ENCODE results near the gene FOXP3. TPM values are rescaled to one million over a fixed set of nuclear protein-coding genes. Genes with fewer than 3 reads are reported as not detected.

Gene FOXP3
- total and polyA plus RNA-seq, 2 experiments from 2014 or later: 0.03 TPM; not detected in 1

DNA sequence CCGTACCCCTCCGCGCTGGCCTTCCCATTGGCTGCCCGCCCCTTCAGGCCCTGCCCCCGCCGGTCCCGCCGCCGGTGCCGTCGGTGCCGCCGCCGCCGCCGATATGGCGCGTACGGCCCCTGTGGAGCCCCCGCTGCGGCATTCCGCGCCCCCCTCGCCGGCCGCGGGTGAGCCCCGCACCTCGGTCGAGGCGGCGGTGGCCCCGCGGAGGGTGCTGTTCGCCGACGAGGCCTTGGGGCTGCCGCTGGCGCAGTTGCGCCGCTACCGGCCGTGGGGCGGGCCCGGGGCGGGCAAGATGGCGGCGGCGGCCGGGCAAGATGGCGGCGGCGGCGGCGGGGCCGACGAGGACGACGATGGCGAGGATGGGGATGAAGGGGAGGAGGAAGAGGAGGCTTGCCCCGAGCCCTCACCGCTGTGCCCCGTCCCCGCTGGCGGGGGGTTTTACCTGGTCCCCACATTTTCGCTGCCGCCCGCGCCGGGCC is 5.3 kb upstream of the FOXP3 start, which contains the start of gene PPP1R3F:
Gene PPP1R3F, plus strand, starts transcription at position 27 of the 482 bp plus-strand sequence. Its CDS starts 77 bp downstream, at position 104.
- WGBS (ENCODE audit: low lambda C conversion rate, missing lambda C conversion rate): 74% methylated on average over 14 of the region's 70 CpGs
- peaks cover 33% of the 10 kb centered on the region for H3K79me2 ChIP-seq
- H3K9me2 ChIP-seq (replicated peaks; ENCODE audit: insufficient read depth): no peaks in the 10 kb centered on the region

DNA sequence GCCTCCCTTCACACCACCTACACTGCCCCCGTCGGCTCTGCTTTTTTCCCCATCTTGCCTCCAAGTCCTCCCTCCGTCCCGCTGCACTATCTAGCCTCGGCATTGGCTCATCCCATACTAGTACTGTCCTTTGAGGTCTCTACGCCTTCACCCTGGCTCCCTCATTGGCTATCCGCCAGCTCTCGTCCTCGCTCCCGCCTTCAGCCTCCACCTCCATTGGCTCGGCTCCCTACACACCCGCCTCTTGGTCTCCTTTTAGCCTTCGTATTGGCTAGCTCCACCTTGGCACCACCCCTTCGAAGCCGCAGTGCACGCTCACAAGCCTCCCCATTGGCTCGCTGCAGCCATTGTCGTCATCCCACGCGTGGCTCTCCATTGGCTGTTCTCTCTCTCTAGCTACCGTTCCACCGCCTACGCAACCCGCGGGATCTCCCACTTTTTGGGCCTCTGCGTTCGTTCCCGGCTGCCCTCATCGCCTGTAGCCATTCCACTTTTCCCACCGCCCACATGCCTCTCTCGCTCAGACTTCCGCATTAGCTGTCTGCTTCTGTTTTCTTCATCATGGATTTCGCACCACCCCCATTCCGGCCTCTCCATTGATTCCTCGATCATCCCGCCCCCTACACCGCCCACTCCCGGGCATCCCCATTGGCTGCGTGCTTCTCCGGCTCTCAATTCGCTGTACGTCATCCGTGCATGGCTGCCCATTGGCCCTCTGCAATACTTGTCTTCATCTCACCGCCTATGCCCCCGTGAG is 4.7 kb upstream of the FOXP3 start:
- Histone ChIP-seq H2AFZ (peak overlapping the region; percentile 14), H3K9me2 (replicated peaks; ENCODE audit: insufficient read depth) (no peaks in the 10 kb centered on the region), H3K27ac (peak overlapping the region; percentile 95), H3K4me3 (peak overlapping the region; percentile 11), H3K4me1 (ENCODE audit: insufficient read depth) (peaks cover 6% of the 10 kb centered on the region), H4K20me1 (ENCODE audit: insufficient read depth, poor library complexity, severe bottlenecking) (no peaks in the 10 kb centered on the region), H3K4me2 (peak overlapping the region; percentile 72), H3K27me3 (no peaks in the 10 kb centered on the region), H3K9me3 (ENCODE audit: low read depth) (no peaks in the 10 kb centered on the region), H3K79me2 (peaks cover 33% of the 10 kb centered on the region), H3K36me3 (replicated peaks; ENCODE audit: insufficient read depth, low read depth) (no peaks in the 10 kb centered on the region)
- WGBS (ENCODE audit: low lambda C conversion rate, missing lambda C conversion rate): 40% methylated on average over 44 of the region's 45 CpGs
- TF ChIP-seq EZH2phosphoT487 (IDR thresholded peaks at IDR 0.05; ENCODE audit: low read depth, severe bottlenecking, unreplicated experiment) (no peak), CTCF (IDR thresholded peaks at IDR 0.05; ENCODE audit: poor library complexity) (no peak), EZH2 (IDR thresholded peaks at IDR 0.05; ENCODE audit: borderline replicate concordance) (no peak)
- peak; percentile 96 for DNase-seq (ENCODE audit: low spot score)

More for the DNA sequence above, 5.3 kb upstream of the FOXP3 start, which contains the start of gene PPP1R3F:
- no peaks in the 10 kb centered on the region for H4K20me1 ChIP-seq (ENCODE audit: insufficient read depth, poor library complexity, severe bottlenecking)
- TF ChIP-seq EZH2 (IDR thresholded peaks at IDR 0.05; ENCODE audit: borderline replicate concordance) (no peak), EZH2phosphoT487 (IDR thresholded peaks at IDR 0.05; ENCODE audit: low read depth, severe bottlenecking, unreplicated experiment) (no peak), CTCF (IDR thresholded peaks at IDR 0.05; ENCODE audit: poor library complexity) (no peak)
- H3K36me3 ChIP-seq (replicated peaks; ENCODE audit: insufficient read depth, low read depth): no peaks in the 10 kb centered on the region
- DNase-seq (ENCODE audit: low spot score): no peak
- H3K4me1 ChIP-seq (ENCODE audit: insufficient read depth): peaks cover 6% of the 10 kb centered on the region
- peak within 1 kb of the TSS; percentile 13 for H3K4me3 ChIP-seq
- H3K27ac ChIP-seq: peak within 1 kb of the TSS; percentile 95
- peak within 1 kb of the TSS; percentile 88 for H3K4me2 ChIP-seq
- H2AFZ ChIP-seq: peak within 1 kb of the TSS; percentile 56
- H3K27me3 ChIP-seq: no peaks in the 10 kb centered on the region
- no peaks in the 10 kb centered on the region for H3K9me3 ChIP-seq (ENCODE audit: low read depth)

DNA sequence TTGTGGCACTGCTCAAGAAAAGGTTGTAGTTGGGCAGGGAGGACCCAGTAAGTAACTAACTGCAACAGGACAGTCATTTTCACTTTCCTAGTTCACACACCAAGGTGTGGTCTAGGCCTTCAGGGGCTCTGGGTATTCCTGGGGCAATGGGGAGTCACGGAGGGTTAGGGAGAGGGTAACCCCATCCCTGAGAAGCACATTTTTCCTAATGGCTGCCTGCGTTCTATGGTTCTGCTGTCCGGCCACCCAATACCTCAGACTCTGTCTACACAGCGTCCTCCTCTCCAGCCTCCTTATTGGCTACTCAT is 4.1 kb upstream of the FOXP3 start:
- no peaks in the 10 kb centered on the region for H4K20me1 ChIP-seq (ENCODE audit: insufficient read depth, poor library complexity, severe bottlenecking)
- no peaks in the 10 kb centered on the region for H3K9me3 ChIP-seq (ENCODE audit: low read depth)
- H3K79me2 ChIP-seq: peaks cover 33% of the 10 kb centered on the region
- TF ChIP-seq EZH2 (IDR thresholded peaks at IDR 0.05; ENCODE audit: borderline replicate concordance) (no peak), EZH2phosphoT487 (IDR thresholded peaks at IDR 0.05; ENCODE audit: low read depth, severe bottlenecking, unreplicated experiment) (no peak), CTCF (IDR thresholded peaks at IDR 0.05; ENCODE audit: poor library complexity) (no peak)
- no peaks in the 10 kb centered on the region for H3K27me3 ChIP-seq
- H3K27ac ChIP-seq: peak overlapping the region; percentile 88
- peak overlapping the region; percentile 14 for H2AFZ ChIP-seq
- peaks cover 6% of the 10 kb centered on the region for H3K4me1 ChIP-seq (ENCODE audit: insufficient read depth)
- 42% methylated on average over 4 of the region's 4 CpGs for WGBS (ENCODE audit: low lambda C conversion rate, missing lambda C conversion rate)
- H3K4me2 ChIP-seq: peak overlapping the region; percentile 72
- H3K36me3 ChIP-seq (replicated peaks; ENCODE audit: insufficient read depth, low read depth): no peaks in the 10 kb centered on the region
- DNase-seq (ENCODE audit: low spot score): no peak
- H3K4me3 ChIP-seq: peak overlapping the region; percentile 11
- H3K9me2 ChIP-seq (replicated peaks; ENCODE audit: insufficient read depth): no peaks in the 10 kb centered on the region

Measured in hepatocyte (in vitro differentiated cells).